GM12878 (cell line): ENCODE data around the gene FOXO1. TPM values are rescaled to one million over a fixed set of nuclear protein-coding genes. Genes with fewer than 3 reads are reported as not detected.

Experiments used
- BCL3 ChIP-seq: IDR thresholded peaks from 2 replicates; pipeline ENCODE4 v1.6.1; 2011; ENCODE audit warnings: borderline replicate concordance, low read depth, mild to moderate bottlenecking, moderate library complexity, low read length; ENCODE audit not compliant: insufficient read depth, poor library complexity, severe bottlenecking
- CEBPB ChIP-seq, 2 experiments: fragments of 150-350 bp in 1 of 2; IDR thresholded peaks; 2 replicates each; pipeline ENCODE4 v1.6.1; 2012 to 2014; ENCODE audit warnings: low read depth in 2 of 2, low read length in 2 of 2, borderline replicate concordance in 1 of 2, inconsistent platforms in 1 of 2
- CREM ChIP-seq: IDR thresholded peaks from 2 replicates; pipeline ENCODE4 v1.6.1; 2014; ENCODE audit warnings: antibody characterized with exemption, low read depth
- HDGF ChIP-seq: fragments of 450-650 bp; IDR thresholded peaks from 2 replicates; pipeline ENCODE4 v1.6.1; 2016; ENCODE audit warnings: antibody characterized with exemption
- STAT3 ChIP-seq: IDR thresholded peaks from 2 replicates; pipeline ENCODE4 v1.6.1; 2011; ENCODE audit warnings: low read depth, low read length, improper control_type of control experiment
- SUPT20H ChIP-seq: IDR thresholded peaks from 2 replicates; pipeline ENCODE4 v1.6.1; 2011; ENCODE audit warnings: low read depth, mild to moderate bottlenecking, low read length, moderate library complexity, borderline replicate concordance; ENCODE audit not compliant: control insufficient read depth
- SUZ12 ChIP-seq: fragments of 200-600 bp; sonication (generic); IDR thresholded peaks from one replicate; pipeline ENCODE4 v1.6.1; 2018; ENCODE audit warnings: antibody characterized with exemption, mild to moderate bottlenecking; ENCODE audit not compliant: unreplicated experiment
- ZBTB11 ChIP-seq: fragments of 450-650 bp; formaldehyde crosslinking; IDR thresholded peaks from 2 replicates; pipeline ENCODE4 v1.5.0; 2022; ENCODE audit warnings: mild to moderate bottlenecking, missing genetic modification characterization
- polyA plus RNA-seq, 11 experiments: library from polyadenylated mRNA; depleted of rRNA in 4 of 11; unstranded in 6 of 11; stranded (reverse) in 5 of 11; fragments of >200 nt; fragmentation: Nextera tagmentation in 4 of 11; fragmentation: Illumina TruSeq in 1 of 11; extraction: Ambion mirVana in 4 of 11; extraction: Trizol in 1 of 11; gene quantifications; 1 replicate in 1 of 11; 2 replicates in 10 of 11; pipeline versions ENCODE4 v1.2.1 to v1.2.3, GENCODE V29; 2011 to 2016; ENCODE audit warnings: inconsistent platforms in 2 of 11, missing spikeins in 2 of 11, low read depth in 1 of 11
- total RNA-seq, 4 experiments: library from RNA; depleted of rRNA in 3 of 4; stranded (reverse); fragments of >200 nt in 3 of 4; fragmentation: Illumina TruSeq in 1 of 4; extraction: Trizol in 1 of 4; gene quantifications; 2 replicates each; pipeline versions ENCODE4 v1.2.1 to v1.2.3, GENCODE V29; 2013 to 2021

Gene FOXO1
- total and polyA plus RNA-seq, 10 of the 15 experiments (the other 5 are each of a cell fraction or from before 2014, with no cell fraction given), result 0.58 to 8.3 (median 0.88) TPM

GRCh38 chr13:40598569-40598968 lies 67.9 kb downstream of the FOXO1 start (continued):
- no peak for TF ChIP-seq CREM
- no peak for TF ChIP-seq SUPT20H
- no peak for TF ChIP-seq ZBTB11 (CRISPR knock-in tag)
- no peak for TF ChIP-seq CEBPB (IDR thresholded peaks at IDR 0.05; ENCODE audit: borderline replicate concordance in 1 of 2, low read depth in 2 of 2, low read length in 2 of 2)
- TF ChIP-seq HDGF, result no peak
- no peak for TF ChIP-seq STAT3
- no peak for TF ChIP-seq SUZ12
- TF ChIP-seq BCL3, result no peak
